Measurements from ENCODE around the gene ZNF888.

DNA sequence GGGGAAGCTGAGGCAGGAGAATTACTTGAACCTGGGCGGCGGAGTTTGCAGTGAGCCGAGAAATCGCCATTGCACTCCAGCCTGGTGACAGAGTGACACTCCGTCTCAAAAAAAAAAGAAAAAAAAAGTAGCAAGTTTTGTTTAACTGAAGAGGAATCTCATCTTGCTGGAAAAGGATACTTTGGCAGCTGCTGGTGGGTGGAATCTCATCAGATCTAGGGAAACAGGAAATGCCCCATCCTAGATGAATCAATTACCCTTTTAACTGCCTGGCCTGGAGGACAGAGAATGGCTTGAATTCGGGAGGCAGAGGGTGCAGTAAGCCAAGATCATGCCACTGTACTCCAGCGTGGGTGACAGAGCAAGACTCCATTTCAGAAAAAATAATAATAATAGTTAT, 34.2 kb downstream of the ZNF888 start:
- TF ChIP-seq GLIS3 (CRISPR knock-in tag; IDR thresholded peaks at IDR 0.05) (no peak), BACH2 (CRISPR knock-in tag; IDR thresholded peaks at IDR 0.05; ENCODE audit: borderline replicate concordance) (no peak), ZFP3 (CRISPR knock-in tag; IDR thresholded peaks at IDR 0.05) (no peak), ZC3H10 (CRISPR knock-in tag; IDR thresholded peaks at IDR 0.05) (no peak), ZNF8 (CRISPR knock-in tag; IDR thresholded peaks at IDR 0.05) (no peak), ESRRG (CRISPR knock-in tag; IDR thresholded peaks at IDR 0.05) (no peak)
- TF ChIP-seq, protein P1, sequence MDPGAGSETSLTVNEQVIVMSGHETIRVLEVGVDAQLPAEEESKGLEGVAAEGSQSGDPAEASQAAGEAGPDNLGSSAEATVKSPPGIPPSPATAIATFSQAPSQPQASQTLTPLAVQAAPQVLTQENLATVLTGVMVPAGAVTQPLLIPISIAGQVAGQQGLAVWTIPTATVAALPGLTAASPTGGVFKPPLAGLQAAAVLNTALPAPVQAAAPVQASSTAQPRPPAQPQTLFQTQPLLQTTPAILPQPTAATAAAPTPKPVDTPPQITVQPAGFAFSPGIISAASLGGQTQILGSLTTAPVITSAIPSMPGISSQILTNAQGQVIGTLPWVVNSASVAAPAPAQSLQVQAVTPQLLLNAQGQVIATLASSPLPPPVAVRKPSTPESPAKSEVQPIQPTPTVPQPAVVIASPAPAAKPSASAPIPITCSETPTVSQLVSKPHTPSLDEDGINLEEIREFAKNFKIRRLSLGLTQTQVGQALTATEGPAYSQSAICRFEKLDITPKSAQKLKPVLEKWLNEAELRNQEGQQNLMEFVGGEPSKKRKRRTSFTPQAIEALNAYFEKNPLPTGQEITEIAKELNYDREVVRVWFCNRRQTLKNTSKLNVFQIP (CRISPR knock-in tag; IDR thresholded peaks at IDR 0.05; ENCODE audit: borderline replicate concordance, low read depth): no peak
- TF ChIP-seq, protein P2, sequence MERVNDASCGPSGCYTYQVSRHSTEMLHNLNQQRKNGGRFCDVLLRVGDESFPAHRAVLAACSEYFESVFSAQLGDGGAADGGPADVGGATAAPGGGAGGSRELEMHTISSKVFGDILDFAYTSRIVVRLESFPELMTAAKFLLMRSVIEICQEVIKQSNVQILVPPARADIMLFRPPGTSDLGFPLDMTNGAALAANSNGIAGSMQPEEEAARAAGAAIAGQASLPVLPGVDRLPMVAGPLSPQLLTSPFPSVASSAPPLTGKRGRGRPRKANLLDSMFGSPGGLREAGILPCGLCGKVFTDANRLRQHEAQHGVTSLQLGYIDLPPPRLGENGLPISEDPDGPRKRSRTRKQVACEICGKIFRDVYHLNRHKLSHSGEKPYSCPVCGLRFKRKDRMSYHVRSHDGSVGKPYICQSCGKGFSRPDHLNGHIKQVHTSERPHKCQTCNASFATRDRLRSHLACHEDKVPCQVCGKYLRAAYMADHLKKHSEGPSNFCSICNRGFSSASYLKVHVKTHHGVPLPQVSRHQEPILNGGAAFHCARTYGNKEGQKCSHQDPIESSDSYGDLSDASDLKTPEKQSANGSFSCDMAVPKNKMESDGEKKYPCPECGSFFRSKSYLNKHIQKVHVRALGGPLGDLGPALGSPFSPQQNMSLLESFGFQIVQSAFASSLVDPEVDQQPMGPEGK (CRISPR knock-in tag; IDR thresholded peaks at IDR 0.05; ENCODE audit: borderline replicate concordance): no peak

Measured in SK-N-SH treated with all-trans-retinoic acid at 6 μM for 48 hours (cell line).